A549 (cell line): Measurements from ENCODE around the gene VRTN. TPM values are rescaled to one million over a fixed set of nuclear protein-coding genes. Genes with fewer than 3 reads are reported as not detected.

Source experiments
- ATAC-seq, 2 experiments: fragments of 200-7000 bp in 1 of 2; fragments of >200 bp in 1 of 2; cut with Nextera tagmentation in 1 of 2; cut with Tn5 transposase in 1 of 2; 3 replicates each; pipeline versions ENCODE4 v1.8.0 to v1.9.1; 2018 to 2020; ENCODE audit warnings: mild to moderate bottlenecking in 1 of 2, moderate library complexity in 1 of 2
- CTCF ChIA-PET: fragments of 300-600 bp; sonication (Branson Sonifier 250); formaldehyde crosslinking; extraction: SDS; loops from one replicate; lab custom pipeline; 2021; ENCODE audit warnings: antibody characterized with exemption, inconsistent platforms; lab: Yijun Ruan, JAX
- POLR2A ChIA-PET: fragments of 350-600 bp; formaldehyde crosslinking; extraction: SDS; loops from one replicate; lab custom pipeline; 2021; ENCODE audit warnings: antibody characterized with exemption, inconsistent platforms; lab: Yijun Ruan, JAX
- DNase-seq, 2 experiments: peaks; one replicate each; pipeline versions ENCODE4 v3.0.0 to v3.0.0-alpha.2; 2011 to 2016; ENCODE audit warnings: low read depth in 1 of 2, low spot score in 1 of 2
- FAIRE-seq: peaks from 2 replicates; lab custom pipeline; 2011; peaks lifted over from hg19 to GRCh38; lab: Jason Lieb, UNC
- H3K27ac ChIP-seq, 2 experiments: fragments of >200 bp; sonication (Bioruptor Twin); formaldehyde crosslinking; 3 replicates each; pipeline ENCODE4 v1.5.1; 2016 to 2017
- H3K4me1 ChIP-seq: fragments of >200 bp; sonication (Bioruptor Twin); formaldehyde crosslinking; 3 replicates; pipeline ENCODE4 v1.6.1; 2016
- H3K4me2 ChIP-seq: fragments of >200 bp; sonication (Bioruptor Twin); formaldehyde crosslinking; 3 replicates; pipeline ENCODE4 v1.6.1; 2016
- H3K4me3 ChIP-seq: fragments of >200 bp; sonication (Bioruptor Twin); formaldehyde crosslinking; 3 replicates; pipeline ENCODE4 v1.5.1; 2016
- H3K9me3 ChIP-seq: fragments of >200 bp; sonication (Bioruptor Twin); formaldehyde crosslinking; 3 replicates; pipeline ENCODE4 v1.6.1; 2016
- BHLHE40 ChIP-seq: IDR thresholded peaks from 2 replicates; pipeline ENCODE4 v1.6.1; 2012; ENCODE audit warnings: low read depth, low read length, inconsistent platforms
- CHD2 ChIP-seq: fragments of 150-350 bp; IDR thresholded peaks from 2 replicates; pipeline ENCODE4 v1.6.1; 2014; ENCODE audit warnings: low read length; ENCODE audit not compliant: partially characterized antibody
- EHF ChIP-seq: fragments of 250-450 bp; sonication (Bioruptor Pico); IDR thresholded peaks from 2 replicates; pipeline ENCODE4 v1.5.0; 2020; ENCODE audit warnings: mild to moderate bottlenecking
- ELK1 ChIP-seq: fragments of 150-350 bp; IDR thresholded peaks from 2 replicates; pipeline ENCODE4 v1.6.1; 2014; ENCODE audit warnings: low read depth, mild to moderate bottlenecking, low read length
- HOXA7 ChIP-seq: fragments of 250-450 bp; sonication (Bioruptor Pico); IDR thresholded peaks from 2 replicates; pipeline ENCODE4 v1.5.0; 2020; ENCODE audit warnings: mild to moderate bottlenecking, moderate library complexity
- HOXB13 ChIP-seq: fragments of 250-450 bp; sonication (Bioruptor Pico); IDR thresholded peaks from 2 replicates; pipeline ENCODE4 v1.5.0; 2020; ENCODE audit warnings: low read depth, mild to moderate bottlenecking, moderate library complexity
- HOXB5 ChIP-seq: fragments of 250-450 bp; sonication (Bioruptor Pico); IDR thresholded peaks from 2 replicates; pipeline ENCODE4 v1.5.0; 2020; ENCODE audit warnings: mild to moderate bottlenecking, moderate library complexity
- NPAS2 ChIP-seq: fragments of 250-450 bp; sonication (Bioruptor Pico); IDR thresholded peaks from 2 replicates; pipeline ENCODE4 v1.8.0; 2022; ENCODE audit warnings: mild to moderate bottlenecking, moderate library complexity, borderline replicate concordance
- PBX3 ChIP-seq: IDR thresholded peaks from 2 replicates; pipeline ENCODE4 v1.6.1; 2012
- PHF8 ChIP-seq: fragments of 200-600 bp; sonication (generic); IDR thresholded peaks from 2 replicates; pipeline ENCODE4 v1.6.1; 2016; ENCODE audit warnings: low read depth, mild to moderate bottlenecking, antibody characterized with exemption, moderate library complexity, borderline replicate concordance
- ZC3H11A ChIP-seq: fragments of 450-650 bp; IDR thresholded peaks from 2 replicates; pipeline ENCODE4 v1.6.1; 2014; ENCODE audit warnings: antibody characterized with exemption, mild to moderate bottlenecking
- WGBS: methylation state at CpG from one replicate; pipeline ENCODE4 v1.1.6; 2017; ENCODE audit errors: missing lambda C conversion rate; 5-methylcytosine and 5-hydroxymethylcytosine counted together
- polyA plus RNA-seq, 4 experiments: library from polyadenylated mRNA; depleted of rRNA in 3 of 4; stranded (reverse); fragments of >200 nt; fragmentation: RNase III in 1 of 4; extraction: RNeasy Plus Mini Kit Qiagen cat#74134 plus additional on column Dnase treatment in 1 of 4; gene quantifications; 2 replicates in 3 of 4; 3 replicates in 1 of 4; pipeline ENCODE4 v1.2.3, GENCODE V29; 2011 to 2017

The VRTN gene
- polyA plus RNA-seq, 2 of the 4 experiments (the other 2 are of a cell fraction) = not detected

DNA sequence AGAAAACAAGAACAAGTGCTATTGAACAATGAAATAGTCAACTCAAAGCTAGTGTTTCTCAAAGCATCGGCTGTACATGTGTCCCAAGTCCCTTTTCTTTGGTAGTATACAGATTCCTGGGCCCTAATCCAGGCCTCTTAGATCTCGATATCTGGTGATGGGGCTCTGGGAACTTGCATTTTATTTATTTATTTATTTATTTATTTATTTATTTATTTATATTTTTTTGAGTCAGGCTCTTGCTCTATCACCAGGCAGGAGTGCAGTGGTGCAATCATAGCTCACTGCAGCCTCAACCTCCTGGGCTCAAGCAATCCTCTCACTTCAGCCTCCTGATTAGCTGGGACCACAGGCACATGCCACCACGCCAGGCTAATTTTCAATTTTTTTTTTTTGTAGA, 60.6 kb downstream of the VRTN start:
- no peak for FAIRE-seq
- CTCF ChIA-PET = interaction anchor here (1.1 to 1.3 kb wide), 2 partner anchors 9 to 20 kb away, joined by 4 to 5 read pairs; no protein-coding TSS in a partner anchor

DNA sequence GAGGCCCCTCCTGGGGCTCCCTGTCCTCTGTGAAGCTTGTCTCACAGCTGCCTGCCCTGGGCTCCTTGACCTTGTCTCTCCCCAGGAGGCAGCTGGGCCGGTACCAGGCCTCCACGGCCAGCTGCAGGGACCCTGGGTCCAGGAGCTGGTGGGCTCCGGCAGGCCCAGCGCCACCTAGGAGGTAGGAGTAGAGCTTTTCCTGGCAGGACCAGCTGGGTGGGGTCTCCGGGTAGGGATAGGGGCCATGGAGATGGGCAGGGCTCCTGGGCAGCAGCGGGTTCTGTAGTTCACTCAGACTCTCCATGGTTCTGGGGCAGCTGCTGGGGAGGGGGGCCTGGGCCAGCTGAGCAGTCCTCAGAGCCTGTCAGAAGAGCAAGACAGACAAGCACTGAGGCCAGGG, 61.2 kb downstream of the VRTN start:
- TF ChIP-seq PHF8 = no peak
- no peak for TF ChIP-seq BHLHE40
- TF ChIP-seq PBX3 = no peak
- no peak for TF ChIP-seq NPAS2 (CRISPR knock-in tag)
- no peak for TF ChIP-seq ELK1
- no peak for TF ChIP-seq EHF
- no peak for TF ChIP-seq HOXB5 (CRISPR knock-in tag)
- TF ChIP-seq HOXB13 = no peak
- TF ChIP-seq HOXA7 (CRISPR knock-in tag) = no peak
- Histone ChIP-seq H3K9me3 (no peaks in the 10 kb centered on the region), H3K4me1 (no peaks in the 10 kb centered on the region), H3K27ac (no peak overlapping the region), H3K4me3 (no peak overlapping the region), H3K4me2 (no peak overlapping the region)
- ChIA-PET POLR2A (no interaction called here), CTCF (interaction anchor here (1.1 kb wide), 1 partner anchor 9 kb away, joined by 4 read pairs; no protein-coding TSS in a partner anchor)
- FAIRE-seq (no peak), ATAC-seq (no peak), DNase-seq (no peak)
- 45% methylated on average over 4 of the region's 6 CpGs for WGBS

More for the DNA sequence above, 60.6 kb downstream of the VRTN start:
- no peak for DNase-seq
- no peaks in the 10 kb centered on the region for H3K9me3 ChIP-seq
- no peaks in the 10 kb centered on the region for H3K4me1 ChIP-seq
- H3K27ac ChIP-seq = no peak overlapping the region
- H3K4me2 ChIP-seq = no peak overlapping the region
- no peak overlapping the region for H3K4me3 ChIP-seq
- peak; percentile 84 for TF ChIP-seq ZC3H11A
- TF ChIP-seq CHD2 = no peak
- POLR2A ChIA-PET = no interaction called here
- 57% methylated on average over 3 of the region's 3 CpGs for WGBS
- no peak for ATAC-seq

Other genes starting within 250 kb of the VRTN start
- gene VSX2, start 109.0 kb upstream of the VRTN start, polyA plus RNA-seq (2011; rRNA removed) = 0.03 TPM in 1 of 2 replicates, not detected in the other
- gene VSX2, start 109.0 kb upstream of the VRTN start, polyA plus RNA-seq (2017; fragmentation: RNase III; extraction: RNeasy Plus Mini Kit Qiagen cat#74134 plus additional on column Dnase treatment) = not detected in 3 replicates
- gene ABCD4, start 45.5 kb upstream of the VRTN start, polyA plus RNA-seq (2011; rRNA removed) = 13.9 and 22.7 TPM in 2 replicates
- 31.2 to 36.6 TPM (median 35.8 TPM) in 3 replicates for gene ABCD4, start 45.5 kb upstream of the VRTN start, polyA plus RNA-seq (2017; fragmentation: RNase III; extraction: RNeasy Plus Mini Kit Qiagen cat#74134 plus additional on column Dnase treatment)
- gene SYNDIG1L, start 77.7 kb downstream of the VRTN start, polyA plus RNA-seq (2011; rRNA removed) = not detected in 2 replicates
- not detected in 3 replicates for gene SYNDIG1L, start 77.7 kb downstream of the VRTN start, polyA plus RNA-seq (2017; fragmentation: RNase III; extraction: RNeasy Plus Mini Kit Qiagen cat#74134 plus additional on column Dnase treatment)
- gene NPC2, start 144.8 kb downstream of the VRTN start, polyA plus RNA-seq (2011; rRNA removed) = 97.7 and 124 TPM in 2 replicates
- gene NPC2, start 144.8 kb downstream of the VRTN start, polyA plus RNA-seq (2017; fragmentation: RNase III; extraction: RNeasy Plus Mini Kit Qiagen cat#74134 plus additional on column Dnase treatment) = 345 to 465 TPM (median 457 TPM) in 3 replicates
- 38.8 and 49.3 TPM in 2 replicates for gene ISCA2, start 145.3 kb downstream of the VRTN start, polyA plus RNA-seq (2011; rRNA removed)
- gene ISCA2, start 145.3 kb downstream of the VRTN start, polyA plus RNA-seq (2017; fragmentation: RNase III; extraction: RNeasy Plus Mini Kit Qiagen cat#74134 plus additional on column Dnase treatment) = 41.3 to 48.8 TPM (median 45.8 TPM) in 3 replicates